IMR-90 (cell line): Measurements from ENCODE around the gene NTSR2. TPM values are rescaled to one million over a fixed set of nuclear protein-coding genes. Genes with fewer than 3 reads are reported as not detected.

Experiments used
- ATAC-seq: fragments of 200-7000 bp; cut with Tn5 transposase; 2 replicates; pipeline ENCODE4 v1.9.1; 2020; ENCODE audit warnings: low read depth, mild to moderate bottlenecking, moderate library complexity
- BruUV-seq: library from RNA; stranded (reverse); fragments of 400-500 nt; replicated peaks from 2 replicates; lab custom pipeline; 2021; lab: Mats Ljungman, UMichigan
- CTCF ChIA-PET: fragments of 300-600 bp; formaldehyde crosslinking; extraction: SDS; loops from one replicate; lab custom pipeline; 2021; ENCODE audit warnings: antibody characterized with exemption; lab: Yijun Ruan, JAX
- POLR2A ChIA-PET: fragments of 300-600 bp; sonication (Branson Sonifier 250); formaldehyde crosslinking; loops from one replicate; lab custom pipeline; 2022; ENCODE audit warnings: antibody characterized with exemption; ENCODE audit not compliant: unreplicated experiment; lab: Charles Lee
- DNase-seq: peaks from one replicate; pipeline ENCODE4 v3.0.0; 2013
- H2AFZ ChIP-seq: replicated peaks from 2 replicates; pipeline ENCODE3; 2013; ENCODE audit warnings: low read length, mild to moderate bottlenecking; ENCODE audit not compliant: poor library complexity
- H2AK5ac ChIP-seq: 2 replicates; pipeline ENCODE4 v1.6.1; 2013; ENCODE audit warnings: low read depth, low read length, inconsistent platforms
- H2AK9ac ChIP-seq: replicated peaks from 2 replicates; pipeline ENCODE3; 2013; ENCODE audit warnings: mild to moderate bottlenecking, low read depth, low read length, moderate library complexity; ENCODE audit not compliant: poor library complexity
- H2BK120ac ChIP-seq: 2 replicates; pipeline ENCODE4 v1.6.1; 2013; ENCODE audit warnings: low read depth, low read length, inconsistent platforms
- H2BK15ac ChIP-seq: 3 replicates; pipeline ENCODE4 v1.6.1; 2013; ENCODE audit warnings: low read depth, low read length, inconsistent platforms
- H2BK20ac ChIP-seq: 2 replicates; pipeline ENCODE4 v1.6.1; 2013; ENCODE audit warnings: low read depth, mild to moderate bottlenecking, inconsistent platforms, low read length, moderate library complexity
- H2BK5ac ChIP-seq: 2 replicates; pipeline ENCODE4 v1.6.1; 2013; ENCODE audit warnings: mild to moderate bottlenecking, low read depth, low read length, inconsistent platforms; ENCODE audit not compliant: poor library complexity, severe bottlenecking
- H3K14ac ChIP-seq: replicated peaks from 2 replicates; pipeline ENCODE4 v1.6.1; 2013; ENCODE audit warnings: low read depth, low read length, inconsistent platforms
- H3K18ac ChIP-seq: 2 replicates; pipeline ENCODE4 v1.6.1; 2013; ENCODE audit warnings: low read depth, low read length, control low read depth
- H3K23ac ChIP-seq: 2 replicates; pipeline ENCODE4 v1.6.1; 2013; ENCODE audit warnings: low read depth, low read length, inconsistent platforms
- H3K27ac ChIP-seq: 2 replicates; pipeline ENCODE4 v1.5.1; 2013; ENCODE audit warnings: mild to moderate bottlenecking, control low read depth, low read length; ENCODE audit not compliant: insufficient read depth
- H3K27me3 ChIP-seq: 2 replicates; pipeline ENCODE4 v1.6.1; 2013; ENCODE audit warnings: low read length; ENCODE audit not compliant: control insufficient read depth, insufficient read depth
- H3K36me3 ChIP-seq: 2 replicates; pipeline ENCODE4 v1.6.1; 2013; ENCODE audit warnings: low read length, mixed read lengths; ENCODE audit not compliant: control insufficient read depth, insufficient read depth
- H3K4ac ChIP-seq: 2 replicates; pipeline ENCODE4 v1.6.1; 2013; ENCODE audit warnings: low read depth, low read length, inconsistent platforms
- H3K4me1 ChIP-seq: 2 replicates; pipeline ENCODE4 v1.6.1; 2013; ENCODE audit warnings: low read length, mixed read lengths; ENCODE audit not compliant: control insufficient read depth, insufficient read depth
- H3K4me2 ChIP-seq: 2 replicates; pipeline ENCODE4 v1.6.1; 2013; ENCODE audit warnings: low read depth, mild to moderate bottlenecking, control low read depth, low read length, moderate library complexity
- H3K4me3 ChIP-seq: 2 replicates; pipeline ENCODE4 v1.5.1; 2013; ENCODE audit warnings: low read depth, mild to moderate bottlenecking, control low read depth, low read length, moderate library complexity; ENCODE audit not compliant: insufficient read depth
- H3K56ac ChIP-seq: 2 replicates; pipeline ENCODE4 v1.6.1; 2013; ENCODE audit warnings: low read length, inconsistent platforms; ENCODE audit not compliant: insufficient read depth; ENCODE audit errors: extremely low read depth
- H3K79me1 ChIP-seq, 2 experiments: 2 replicates each; pipeline ENCODE4 v1.6.1; 2013; ENCODE audit warnings: low read length in 2 of 2, inconsistent platforms in 1 of 2, low read depth in 1 of 2
- H3K9ac ChIP-seq: 2 replicates; pipeline ENCODE4 v1.6.1; 2013; ENCODE audit warnings: low read depth, low read length, control low read depth
- H3K9me1 ChIP-seq: 2 replicates; pipeline ENCODE4 v1.6.1; 2013; ENCODE audit warnings: low read length, inconsistent platforms; ENCODE audit not compliant: insufficient read depth
- H3K9me3 ChIP-seq: 2 replicates; pipeline ENCODE4 v1.6.1; 2013; ENCODE audit warnings: low read length; ENCODE audit not compliant: control insufficient read depth, insufficient read depth
- H4K20me1 ChIP-seq: 2 replicates; pipeline ENCODE4 v1.6.1; 2013; ENCODE audit warnings: low read length, inconsistent platforms; ENCODE audit not compliant: insufficient read depth
- H4K5ac ChIP-seq: 2 replicates; pipeline ENCODE4 v1.6.1; 2013; ENCODE audit warnings: mild to moderate bottlenecking, low read depth, low read length, control low read depth
- H4K8ac ChIP-seq, 2 experiments: 2 replicates each; pipeline ENCODE4 v1.6.1; 2013; ENCODE audit warnings: low read depth in 2 of 2, low read length in 2 of 2, control low read depth in 1 of 2, inconsistent platforms in 1 of 2
- H4K91ac ChIP-seq: 2 replicates; pipeline ENCODE4 v1.6.1; 2013; ENCODE audit warnings: low read depth, low read length, inconsistent platforms; ENCODE audit not compliant: insufficient read depth
- CHD1 ChIP-seq: IDR thresholded peaks from 2 replicates; pipeline ENCODE4 v1.6.1; 2012; ENCODE audit warnings: low read depth, low read length, improper control_type of control experiment
- NFE2L2 ChIP-seq: fragments of 150-350 bp; IDR thresholded peaks from 2 replicates; pipeline ENCODE4 v1.6.1; 2016; ENCODE audit warnings: low read depth, mild to moderate bottlenecking, low read length
- WGBS, 2 experiments: methylation state at CpG; one replicate each; pipeline versions ENCODE4 v1.1.5 to v1.1.7; 2013; ENCODE audit warnings: missing lambda C conversion rate in 2 of 2; ENCODE audit not compliant: insufficient read length in 1 of 2; ENCODE audit errors: extremely low coverage in 2 of 2; 5-methylcytosine and 5-hydroxymethylcytosine counted together
- dilution Hi-C: fragments of 300-500 bp; cut with HindIII; formaldehyde crosslinking; loops from one replicate; pipeline ENCODE4 v1.14.3; 2018; ENCODE audit warnings: low sequenced_read_pairs; ENCODE audit not compliant: unreplicated experiment
- in situ Hi-C: fragments of 300-500 bp; cut with MboI; formaldehyde crosslinking; loops from 3 replicates; pipeline ENCODE4 v1.14.3; 2019; ENCODE audit warnings: low sequenced_read_pairs, inconsistent platforms, mixed read lengths
- intact Hi-C: fragments of 100-400 bp; cut with micrococcal nuclease; formaldehyde crosslinking; loops from 2 replicates; pipeline ENCODE4 v1.10.0; 2022
- polyA plus RNA-seq, 3 experiments: library from polyadenylated mRNA; depleted of rRNA; stranded (reverse); fragments of >200 nt; gene quantifications; 2 replicates each; pipeline ENCODE4 v1.2.3, GENCODE V29; 2012; ENCODE audit warnings: low replicate concordance in 1 of 3
- total RNA-seq: library from RNA; depleted of rRNA; stranded (reverse); fragments of >200 nt; gene quantifications from 2 replicates; pipeline ENCODE4 v1.2.3, GENCODE V29; 2012

The NTSR2 gene
- total and polyA plus RNA-seq, 2 of the 4 experiments (the other 2 are of a cell fraction), result not detected

DNA sequence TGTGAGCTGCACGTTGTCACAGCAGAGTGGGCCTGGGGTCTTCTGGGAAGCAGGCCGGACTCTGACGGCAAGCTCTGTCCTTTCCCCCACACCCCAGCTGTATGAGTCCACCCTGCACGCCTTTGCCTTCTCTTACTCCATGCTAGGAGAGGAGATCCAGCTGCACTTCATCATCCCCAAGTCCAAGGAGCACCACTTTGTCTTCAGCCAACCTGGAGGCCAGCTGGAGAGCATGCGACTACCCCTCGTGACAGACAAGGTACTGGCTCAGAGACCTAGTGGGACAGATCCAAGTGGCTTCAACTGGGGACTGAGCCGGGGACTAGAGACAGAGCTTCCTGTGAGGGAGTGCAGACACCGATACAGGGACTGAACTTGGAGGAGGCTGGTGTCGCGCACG is 40.1 kb downstream of the NTSR2 start:
- intact Hi-C loops, result no loop called here
- no peak for ATAC-seq

More for the DNA sequence above, 40.1 kb downstream of the NTSR2 start:
- Histone ChIP-seq H2BK5ac (no peak overlapping the region), H3K18ac (no peak overlapping the region), H2AK9ac (peak overlapping the region; percentile 10), H3K27me3 (peaks cover 35% of the 10 kb centered on the region), H4K20me1 (no peaks in the 10 kb centered on the region), H2BK20ac (no peak overlapping the region), H3K23ac (no peak overlapping the region), H4K91ac (no peak overlapping the region), H2BK120ac (no peak overlapping the region), H3K36me3 (no peaks in the 10 kb centered on the region), H2AFZ (no peak overlapping the region), H2BK15ac (no peak overlapping the region), H3K9me1 (no peaks in the 10 kb centered on the region), H3K56ac (no peak overlapping the region), H3K79me1 (no peaks in the 10 kb centered on the region), H3K4me1 (no peaks in the 10 kb centered on the region), H2AK5ac (no peak overlapping the region), H3K9ac (no peak overlapping the region), H3K4ac (no peak overlapping the region), H4K5ac (no peak overlapping the region), H3K9me3 (peaks cover 11% of the 10 kb centered on the region), H3K14ac (no peak overlapping the region), H3K4me3 (no peak overlapping the region), H4K8ac (no peak overlapping the region), H3K4me2 (no peak overlapping the region), H3K27ac (no peak overlapping the region)
- ChIA-PET CTCF (interaction anchor here (1.6 kb wide), 1 partner anchor 152 kb away, joined by 3 read pairs; no protein-coding TSS in a partner anchor), POLR2A (interaction anchor here (0.5 kb wide), 1 partner anchor 11 kb away, joined by 17 read pairs; no protein-coding TSS in a partner anchor)
- BruUV-seq, result no TSS peak
- 18% methylated on average over 2 of the region's 11 CpGs; no CpG with 5 or more reads in 1 of the 2 experiments for WGBS, 2 experiments
- dilution Hi-C loops, result no loop called here
- in situ Hi-C loops, result no loop called here
- DNase-seq, result no peak
- no peak for TF ChIP-seq NFE2L2
- no peak for TF ChIP-seq CHD1
